Gastrocnemius medialis (tissue), 4 donors: ENCODE measurements around the gene CXCR4. TPM values are rescaled to one million over a fixed set of nuclear protein-coding genes. Genes with fewer than 3 reads are reported as not detected.

Experiments used
- ATAC-seq, 2 donors: fragments of 150-250 bp; one replicate each; pipeline ENCODE4 v1.9.1; 2016
- DNase-seq, 2 donors: peaks; one replicate each; pipeline ENCODE4 v3.0.0-alpha.2; 2019
- H3K27ac ChIP-seq, 4 donors: fragments of 200-600 bp; sonication (generic); 1 replicate in 1 of 4; 2 replicates in 3 of 4; pipeline ENCODE4 v1.5.1; 2016 to 2018; ENCODE audit warnings: mild to moderate bottlenecking in 2 of 4, moderate library complexity in 1 of 4
- H3K27me3 ChIP-seq, 3 donors: fragments of 200-600 bp; sonication (generic) in 2 of 3; 1 replicate in 1 of 3; 2 replicates in 2 of 3; pipeline versions ENCODE4 v1.5.1 to v1.6.0; 2016 to 2019; ENCODE audit warnings: mild to moderate bottlenecking in 1 of 3, moderate library complexity in 1 of 3
- H3K36me3 ChIP-seq, 2 donors: fragments of 200-600 bp; sonication (generic) in 1 of 2; one replicate each; pipeline ENCODE4 v1.5.1; 2017 to 2018
- H3K4me1 ChIP-seq, 2 donors: fragments of 200-600 bp; sonication (generic) in 1 of 2; one replicate each; pipeline ENCODE4 v1.5.1; 2016 to 2017; ENCODE audit warnings: mild to moderate bottlenecking in 2 of 2
- H3K4me3 ChIP-seq, 4 donors: fragments of 200-600 bp; sonication (generic) in 3 of 4; 1 replicate in 1 of 4; 2 replicates in 3 of 4; pipeline ENCODE4 v1.5.1; 2016 to 2019; ENCODE audit warnings: mild to moderate bottlenecking in 2 of 4
- H3K9me3 ChIP-seq, 3 donors: fragments of 200-600 bp; sonication (generic) in 2 of 3; 1 replicate in 1 of 3; 2 replicates in 2 of 3; pipeline ENCODE4 v1.5.1; 2016 to 2019
- POLR2A ChIP-seq, 2 donors: fragments of 450-650 bp; IDR thresholded peaks; one replicate each; pipeline ENCODE4 v1.6.1; 2017; ENCODE audit warnings: antibody characterized with exemption in 2 of 2, mild to moderate bottlenecking in 2 of 2, moderate library complexity in 2 of 2
- in situ Hi-C, 4 donors: fragments of 200-750 bp; cut with MboI; loops; one replicate each; pipeline versions ENCODE4 v1.15.0 to v1.8.0; 2017; ENCODE audit warnings: low sequenced_read_pairs in 4 of 4
- intact Hi-C: fragments of 100-400 bp; cut with DNase I; formaldehyde crosslinking; loops from one replicate; pipeline ENCODE4 v1.15.1; 2023; ENCODE audit warnings: low total_unique reads
- total RNA-seq, 4 donors: library from RNA; depleted of rRNA; stranded (reverse); fragments of >200 nt; gene quantifications; one replicate each; pipeline versions ENCODE4 v1.1.0 to v1.2.3, GENCODE V29; 2016
- TF ChIP-seq, protein P1 (sequence below), 5 experiments: fragments of 450-650 bp in 3 of 5; fragments of 200-600 bp in 2 of 5; sonication (generic) in 2 of 5; IDR thresholded peaks in 4 of 5; conservative IDR thresholded peaks in 1 of 5; 1 replicate in 4 of 5; 2 replicates in 1 of 5; pipeline ENCODE4 v1.5.1; 2016 to 2019; ENCODE audit warnings: antibody characterized with exemption in 5 of 5, mild to moderate bottlenecking in 3 of 5, moderate library complexity in 3 of 5

CXCR4 gene
- total RNA-seq, 4 donors from 2014 or later: 2.5 to 6.6 (median 4.0) TPM

DNA sequence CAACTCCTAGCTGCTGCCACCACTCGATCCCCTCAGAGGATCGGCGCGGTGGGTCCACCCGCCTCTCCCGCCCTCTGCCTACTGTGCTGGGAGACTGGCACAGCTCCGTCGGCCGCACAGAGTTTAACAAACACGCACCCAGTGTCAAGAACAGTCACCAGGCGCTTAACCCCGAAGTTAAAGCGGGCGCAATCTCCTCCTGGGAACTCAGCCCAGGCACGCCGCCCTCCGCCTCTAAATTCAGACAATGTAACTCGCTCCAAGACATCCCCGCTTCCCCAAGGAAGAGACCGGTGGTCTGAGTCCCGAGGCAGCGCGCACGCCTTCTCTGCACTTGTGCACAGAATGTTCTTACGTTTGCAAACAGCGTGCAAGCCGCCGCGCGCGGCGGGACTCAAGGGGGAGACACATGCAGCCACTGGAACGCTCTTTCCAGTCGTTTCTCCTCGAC is 533 bp downstream of the CXCR4 start:
- in situ Hi-C loops: no loop called here
- Histone ChIP-seq H3K27ac (peak overlapping the region in 1 of 4 donors; percentile 57), H3K36me3 (no peaks in the 10 kb centered on the region), H3K27me3 (peaks cover 40 to 93% (median 59%) of the 10 kb centered on the region in 3 donors), H3K9me3 (no peaks in the 10 kb centered on the region), H3K4me3 (peak overlapping the region; percentile 48 to 67 (median 56)), H3K4me1 (peaks cover 4 to 34% of the 10 kb centered on the region in 2 donors)
- ATAC-seq (no peak), DNase-seq (no peak)
- no peak for TF ChIP-seq POLR2A (IDR thresholded peaks at IDR 0.05)
- TF ChIP-seq, protein P1, sequence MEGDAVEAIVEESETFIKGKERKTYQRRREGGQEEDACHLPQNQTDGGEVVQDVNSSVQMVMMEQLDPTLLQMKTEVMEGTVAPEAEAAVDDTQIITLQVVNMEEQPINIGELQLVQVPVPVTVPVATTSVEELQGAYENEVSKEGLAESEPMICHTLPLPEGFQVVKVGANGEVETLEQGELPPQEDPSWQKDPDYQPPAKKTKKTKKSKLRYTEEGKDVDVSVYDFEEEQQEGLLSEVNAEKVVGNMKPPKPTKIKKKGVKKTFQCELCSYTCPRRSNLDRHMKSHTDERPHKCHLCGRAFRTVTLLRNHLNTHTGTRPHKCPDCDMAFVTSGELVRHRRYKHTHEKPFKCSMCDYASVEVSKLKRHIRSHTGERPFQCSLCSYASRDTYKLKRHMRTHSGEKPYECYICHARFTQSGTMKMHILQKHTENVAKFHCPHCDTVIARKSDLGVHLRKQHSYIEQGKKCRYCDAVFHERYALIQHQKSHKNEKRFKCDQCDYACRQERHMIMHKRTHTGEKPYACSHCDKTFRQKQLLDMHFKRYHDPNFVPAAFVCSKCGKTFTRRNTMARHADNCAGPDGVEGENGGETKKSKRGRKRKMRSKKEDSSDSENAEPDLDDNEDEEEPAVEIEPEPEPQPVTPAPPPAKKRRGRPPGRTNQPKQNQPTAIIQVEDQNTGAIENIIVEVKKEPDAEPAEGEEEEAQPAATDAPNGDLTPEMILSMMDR (IDR thresholded peaks at IDR 0.05 in 4 of 5, conservative IDR thresholded peaks at IDR 0.05 in 1 of 5): no peak
- intact Hi-C loops: loop anchor here (5.0 to 10.0 kb wide), 3 partner anchors 103 to 267 kb away; no protein-coding TSS in a partner anchor

DNA sequence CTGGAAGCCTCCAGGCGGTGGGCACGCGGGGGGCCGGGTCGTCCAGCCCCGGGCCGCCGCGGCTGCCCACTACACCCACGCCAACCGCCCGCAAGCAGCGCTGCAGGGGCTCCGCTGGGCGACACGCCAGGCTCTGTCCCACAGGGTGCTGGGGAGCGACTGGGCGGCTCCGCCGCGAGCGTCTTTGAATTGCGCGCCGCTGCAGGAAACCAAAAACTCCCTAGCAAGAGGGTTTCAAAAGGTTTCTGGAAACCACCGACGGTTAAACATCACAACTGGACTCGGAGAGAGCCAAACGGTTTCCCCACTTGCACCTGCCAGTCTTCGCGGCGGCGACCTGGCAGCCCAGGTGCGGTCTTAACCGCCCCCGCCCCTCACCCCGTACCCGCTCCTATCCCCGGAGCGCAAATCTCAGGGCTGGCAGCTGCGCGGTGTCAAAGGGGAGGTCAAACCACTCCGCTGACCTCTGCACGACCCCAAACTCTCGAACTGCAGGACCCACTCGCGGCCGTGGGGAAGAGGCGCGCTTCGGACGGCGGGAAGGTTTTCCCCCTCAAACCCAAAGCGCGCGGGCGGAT is 1.0 kb downstream of the CXCR4 start:
- Histone ChIP-seq H3K4me1 (peaks cover 4 to 34% of the 10 kb centered on the region in 2 donors), H3K27me3 (peaks cover 40 to 92% (median 64%) of the 10 kb centered on the region in 3 donors), H3K27ac (peak overlapping the region in 1 of 4 donors; percentile 57), H3K4me3 (peak overlapping the region; percentile 48 to 67 (median 56)), H3K9me3 (no peaks in the 10 kb centered on the region), H3K36me3 (no peaks in the 10 kb centered on the region)
- in situ Hi-C loops (no loop called here), intact Hi-C loops (loop anchor here (5.0 to 10.0 kb wide), 3 partner anchors 102 to 268 kb away; no protein-coding TSS in a partner anchor)
- DNase-seq (no peak), ATAC-seq (no peak)
- TF ChIP-seq POLR2A (IDR thresholded peaks at IDR 0.05): no peak
- TF ChIP-seq, protein P1 (IDR thresholded peaks at IDR 0.05 in 4 of 5, conservative IDR thresholded peaks at IDR 0.05 in 1 of 5): no peak

DNA sequence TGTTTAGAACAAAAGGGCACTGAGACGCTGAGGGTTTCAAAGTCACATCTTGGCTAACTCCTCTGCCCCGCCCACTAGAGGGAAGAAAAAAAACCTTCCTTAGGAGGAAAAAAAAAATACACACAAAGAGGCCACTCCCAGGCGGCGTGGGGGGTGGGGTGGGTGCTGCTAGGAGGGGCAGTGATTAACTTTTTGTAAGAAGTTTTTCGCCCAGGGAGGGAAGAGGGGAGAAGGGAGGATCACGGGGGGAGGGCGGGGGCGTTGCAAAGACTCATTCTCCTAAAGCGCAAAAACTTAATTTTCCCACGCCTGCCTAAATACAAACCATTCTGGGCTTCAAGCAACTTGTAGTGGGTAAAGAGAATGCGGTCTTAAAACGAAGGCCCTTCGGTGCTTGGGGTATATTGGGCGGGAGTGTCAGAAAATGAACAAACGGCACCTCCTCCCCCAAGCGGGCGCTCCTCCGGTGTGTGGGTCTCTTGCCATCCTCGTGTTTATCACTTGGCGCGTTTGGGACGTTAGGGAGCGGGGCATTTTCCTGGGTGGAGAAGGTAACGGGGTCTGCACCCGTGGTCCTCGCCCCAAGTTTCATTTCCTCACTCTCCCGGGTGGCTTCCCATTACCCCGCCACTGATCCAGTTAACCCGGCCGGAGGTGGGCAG is 1.7 kb downstream of the CXCR4 start:
- Histone ChIP-seq H3K4me1 (peaks cover 4 to 34% of the 10 kb centered on the region in 2 donors), H3K27ac (peak overlapping the region in 1 of 4 donors; percentile 57)
- in situ Hi-C loops: no loop called here

DNA sequence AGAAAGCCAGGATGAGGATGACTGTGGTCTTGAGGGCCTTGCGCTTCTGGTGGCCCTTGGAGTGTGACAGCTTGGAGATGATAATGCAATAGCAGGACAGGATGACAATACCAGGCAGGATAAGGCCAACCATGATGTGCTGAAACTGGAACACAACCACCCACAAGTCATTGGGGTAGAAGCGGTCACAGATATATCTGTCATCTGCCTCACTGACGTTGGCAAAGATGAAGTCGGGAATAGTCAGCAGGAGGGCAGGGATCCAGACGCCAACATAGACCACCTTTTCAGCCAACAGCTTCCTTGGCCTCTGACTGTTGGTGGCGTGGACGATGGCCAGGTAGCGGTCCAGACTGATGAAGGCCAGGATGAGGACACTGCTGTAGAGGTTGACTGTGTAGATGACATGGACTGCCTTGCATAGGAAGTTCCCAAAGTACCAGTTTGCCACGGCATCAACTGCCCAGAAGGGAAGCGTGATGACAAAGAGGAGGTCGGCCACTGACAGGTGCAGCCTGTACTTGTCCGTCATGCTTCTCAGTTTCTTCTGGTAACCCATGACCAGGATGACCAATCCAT is 2.7 kb downstream of the CXCR4 start:
- Histone ChIP-seq H3K27me3 (peaks cover 33 to 77% (median 64%) of the 10 kb centered on the region in 3 donors), H3K27ac (no peak overlapping the region), H3K36me3 (no peaks in the 10 kb centered on the region), H3K4me3 (no peak overlapping the region), H3K4me1 (peaks cover 4 to 34% of the 10 kb centered on the region in 2 donors), H3K9me3 (no peaks in the 10 kb centered on the region)
- intact Hi-C loops: loop anchor here (5.0 to 10.0 kb wide), 3 partner anchors 100 to 270 kb away; no protein-coding TSS in a partner anchor
- TF ChIP-seq, protein P1 (IDR thresholded peaks at IDR 0.05 in 4 of 5, conservative IDR thresholded peaks at IDR 0.05 in 1 of 5): no peak
- no peak for TF ChIP-seq POLR2A (IDR thresholded peaks at IDR 0.05)
- ATAC-seq (no peak), DNase-seq (no peak)
- in situ Hi-C loops: no loop called here

More for the DNA sequence above, 1.7 kb downstream of the CXCR4 start:
- no peaks in the 10 kb centered on the region for H3K9me3 ChIP-seq
- no peaks in the 10 kb centered on the region for H3K36me3 ChIP-seq
- intact Hi-C loops: loop anchor here (5.0 to 10.0 kb wide), 3 partner anchors 101 to 269 kb away; no protein-coding TSS in a partner anchor
- peak overlapping the region; percentile 48 to 67 (median 56) for H3K4me3 ChIP-seq
- no peak for ATAC-seq
- peak in 1 of 2 donors; percentile 13 for TF ChIP-seq POLR2A (IDR thresholded peaks at IDR 0.05)
- TF ChIP-seq, protein P1 (IDR thresholded peaks at IDR 0.05 in 4 of 5, conservative IDR thresholded peaks at IDR 0.05 in 1 of 5): no peak
- H3K27me3 ChIP-seq: peaks cover 37 to 86% (median 67%) of the 10 kb centered on the region in 3 donors
- peak in 1 of 2 donors; percentile 21 for DNase-seq
